ENCODE data around the gene ADCK1. TPM values are rescaled to one million over a fixed set of nuclear protein-coding genes. Genes with fewer than 3 reads are reported as not detected.

Gene ADCK1
- total RNA-seq, 2 donors from 2014 or later = 6.9 to 7.4 TPM

DNA sequence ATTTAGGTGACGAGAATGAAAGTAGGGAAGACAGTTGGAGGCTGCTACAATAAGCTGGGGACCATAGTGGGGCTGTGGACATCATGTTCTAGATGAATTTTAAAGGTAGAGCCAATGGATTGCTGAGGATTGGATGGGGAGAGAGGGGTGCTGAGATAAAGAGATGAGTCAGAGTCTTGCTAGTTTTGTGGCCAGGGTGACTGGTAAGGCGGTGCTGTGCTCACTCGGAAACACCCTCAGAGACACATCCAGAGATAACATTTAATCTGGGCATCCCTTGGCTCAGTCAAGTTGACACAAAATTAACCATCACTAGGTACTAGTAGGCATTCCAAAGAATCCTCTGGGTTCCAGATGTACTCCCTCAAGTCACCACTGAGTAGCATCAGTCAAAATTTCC, 170.7 kb downstream of the ADCK1 start:
- Histone ChIP-seq H3K27ac (ENCODE audit: low read depth, low read length) (no peak overlapping the region), H3K9ac (ENCODE audit: extremely low read depth, low read length, poor library complexity, severe bottlenecking) (no peak overlapping the region), H3K4me3 (ENCODE audit: low read length) (no peak overlapping the region), H3K27me3 (ENCODE audit: control insufficient read depth, insufficient read depth, low read length, poor library complexity, severe bottlenecking) (peaks cover 15% of the 10 kb centered on the region), H3K4me1 (ENCODE audit: control insufficient read depth, insufficient read depth, low read length) (no peaks in the 10 kb centered on the region), H3K9me3 (ENCODE audit: control insufficient read depth, low read length) (no peaks in the 10 kb centered on the region), H3K36me3 (ENCODE audit: control insufficient read depth, insufficient read depth, low read length) (no peaks in the 10 kb centered on the region)
- Mint-ChIP-seq H3K9me3 (no peaks in the 10 kb centered on the region), H3K4me3 (no peak overlapping the region), H3K27me3 (ENCODE audit: insufficient read depth) (peaks cover 19% of the 10 kb centered on the region), H3K36me3 (ENCODE audit: low read depth) (no peaks in the 10 kb centered on the region), H3K27ac (no peak overlapping the region), H3K4me1 (no peaks in the 10 kb centered on the region)
- no peak for DNase-seq
- TF ChIP-seq, protein P1, sequence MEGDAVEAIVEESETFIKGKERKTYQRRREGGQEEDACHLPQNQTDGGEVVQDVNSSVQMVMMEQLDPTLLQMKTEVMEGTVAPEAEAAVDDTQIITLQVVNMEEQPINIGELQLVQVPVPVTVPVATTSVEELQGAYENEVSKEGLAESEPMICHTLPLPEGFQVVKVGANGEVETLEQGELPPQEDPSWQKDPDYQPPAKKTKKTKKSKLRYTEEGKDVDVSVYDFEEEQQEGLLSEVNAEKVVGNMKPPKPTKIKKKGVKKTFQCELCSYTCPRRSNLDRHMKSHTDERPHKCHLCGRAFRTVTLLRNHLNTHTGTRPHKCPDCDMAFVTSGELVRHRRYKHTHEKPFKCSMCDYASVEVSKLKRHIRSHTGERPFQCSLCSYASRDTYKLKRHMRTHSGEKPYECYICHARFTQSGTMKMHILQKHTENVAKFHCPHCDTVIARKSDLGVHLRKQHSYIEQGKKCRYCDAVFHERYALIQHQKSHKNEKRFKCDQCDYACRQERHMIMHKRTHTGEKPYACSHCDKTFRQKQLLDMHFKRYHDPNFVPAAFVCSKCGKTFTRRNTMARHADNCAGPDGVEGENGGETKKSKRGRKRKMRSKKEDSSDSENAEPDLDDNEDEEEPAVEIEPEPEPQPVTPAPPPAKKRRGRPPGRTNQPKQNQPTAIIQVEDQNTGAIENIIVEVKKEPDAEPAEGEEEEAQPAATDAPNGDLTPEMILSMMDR (conservative IDR thresholded peaks at IDR 0.05) = no peak
- 85 to 96% methylated on average over 3 of the region's 3 CpGs for WGBS, 2 experiments (ENCODE audit: insufficient coverage in 1 of 2, insufficient read length in 1 of 2)

- Histone ChIP-seq H3K4me1 (ENCODE audit: control insufficient read depth, insufficient read depth, low read length) (no peaks in the 10 kb centered on the region), H3K27ac (ENCODE audit: low read depth, low read length) (no peak overlapping the region), H3K36me3 (ENCODE audit: control insufficient read depth, insufficient read depth, low read length) (no peaks in the 10 kb centered on the region), H3K9me3 (ENCODE audit: control insufficient read depth, low read length) (no peaks in the 10 kb centered on the region), H3K4me3 (ENCODE audit: low read length) (no peak overlapping the region), H3K27me3 (ENCODE audit: control insufficient read depth, insufficient read depth, low read length, poor library complexity, severe bottlenecking) (peaks cover 18% of the 10 kb centered on the region), H3K9ac (ENCODE audit: extremely low read depth, low read length, poor library complexity, severe bottlenecking) (no peak overlapping the region)
- no peaks in the 10 kb centered on the region for H3K36me3 Mint-ChIP-seq (ENCODE audit: low read depth)
- H3K4me1 Mint-ChIP-seq = no peaks in the 10 kb centered on the region
- no peak overlapping the region for H3K4me3 Mint-ChIP-seq
- DNase-seq = no peak
- H3K27ac Mint-ChIP-seq = no peak overlapping the region
- TF ChIP-seq, protein P1 (conservative IDR thresholded peaks at IDR 0.05) = no peak
- H3K27me3 Mint-ChIP-seq (ENCODE audit: insufficient read depth) = peaks cover 10% of the 10 kb centered on the region
- WGBS, 2 experiments (ENCODE audit: insufficient coverage in 1 of 2, insufficient read length in 1 of 2) = 96 to 97% methylated on average over 3 to 5 of the region's 5 CpGs
- H3K9me3 Mint-ChIP-seq = no peaks in the 10 kb centered on the region
Measured at GRCh38 chr14:77973246-77973645, 173.3 kb downstream of the ADCK1 start.

DNA sequence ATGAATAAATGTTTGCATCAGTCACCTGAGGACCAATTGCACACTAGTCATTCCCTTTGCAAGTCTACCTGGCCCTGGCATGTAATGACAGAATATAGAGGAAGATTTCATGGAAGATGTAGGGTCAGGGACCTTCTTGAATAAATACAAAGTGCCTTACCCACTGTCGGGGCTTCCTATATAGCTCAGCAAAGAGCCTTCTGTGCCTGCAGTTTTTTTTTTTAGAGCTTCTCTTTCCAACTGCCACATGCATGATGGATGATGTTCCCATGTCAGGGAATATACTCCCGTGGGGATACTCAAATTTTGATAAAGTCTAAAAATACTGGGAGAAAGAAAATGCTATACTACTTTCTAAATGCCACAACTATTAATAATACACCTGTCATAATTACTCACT, 176.7 kb downstream of the ADCK1 start:
- TF ChIP-seq, protein P1 (conservative IDR thresholded peaks at IDR 0.05) = no peak
- Histone ChIP-seq H3K27ac (ENCODE audit: low read depth, low read length) (no peak overlapping the region), H3K9ac (ENCODE audit: extremely low read depth, low read length, poor library complexity, severe bottlenecking) (no peak overlapping the region), H3K27me3 (ENCODE audit: control insufficient read depth, insufficient read depth, low read length, poor library complexity, severe bottlenecking) (peaks cover 21% of the 10 kb centered on the region), H3K36me3 (ENCODE audit: control insufficient read depth, insufficient read depth, low read length) (no peaks in the 10 kb centered on the region), H3K9me3 (ENCODE audit: control insufficient read depth, low read length) (no peaks in the 10 kb centered on the region), H3K4me3 (ENCODE audit: low read length) (no peak overlapping the region), H3K4me1 (ENCODE audit: control insufficient read depth, insufficient read depth, low read length) (no peaks in the 10 kb centered on the region)
- Mint-ChIP-seq H3K27ac (no peak overlapping the region), H3K9me3 (no peaks in the 10 kb centered on the region), H3K4me1 (peaks cover 21% of the 10 kb centered on the region), H3K27me3 (ENCODE audit: insufficient read depth) (peaks cover 24% of the 10 kb centered on the region), H3K36me3 (ENCODE audit: low read depth) (no peaks in the 10 kb centered on the region), H3K4me3 (no peak overlapping the region)
- 60 to 78% methylated on average over 1 to 2 of the region's 2 CpGs for WGBS, 2 experiments (ENCODE audit: insufficient coverage in 1 of 2, insufficient read length in 1 of 2)
- DNase-seq = no peak
